NOMO-1 treated with dmso at 0.1 percent for 144 hours (cell line): ENCODE results near the gene ATP2B2.

Experiments
- DNase-seq: peaks from one replicate; lab custom pipeline; 2025; ENCODE audit not compliant: unreplicated experiment; lab: John Stamatoyannopoulos, UW

The ATP2B2 gene

GRCh38 chr3:10495003-10495402 is 10.4 kb downstream of the ATP2B2 start:
- DNase-seq = no peak

- DNase-seq = no peak
Measured at GRCh38 chr3:10494180-10494579, 11.2 kb downstream of the ATP2B2 start.

- DNase-seq = no peak
Measured at GRCh38 chr3:10493202-10493589, 12.2 kb downstream of the ATP2B2 start.

- DNase-seq = no peak
Measured at GRCh38 chr3:10492364-10493201, 12.8 kb downstream of the ATP2B2 start.

GRCh38 chr3:10489746-10490483 is 15.5 kb downstream of the ATP2B2 start:
- no peak for DNase-seq

- DNase-seq = no peak
Measured at GRCh38 chr3:10487988-10488633, 17.3 kb downstream of the ATP2B2 start.

- DNase-seq = no peak
Measured at GRCh38 chr3:10485806-10486205, 19.6 kb downstream of the ATP2B2 start.

- no peak for DNase-seq
Measured at GRCh38 chr3:10485380-10485779, 20.0 kb downstream of the ATP2B2 start.

GRCh38 chr3:10484709-10485108 is 20.7 kb downstream of the ATP2B2 start:
- no peak for DNase-seq

- DNase-seq = no peak
Measured at GRCh38 chr3:10483686-10484345, 21.6 kb downstream of the ATP2B2 start.

GRCh38 chr3:10483364-10483675 is 22.1 kb downstream of the ATP2B2 start:
- DNase-seq = no peak

- no peak for DNase-seq
Measured at GRCh38 chr3:10482631-10483363, 22.6 kb downstream of the ATP2B2 start.

- no peak for DNase-seq
Measured at GRCh38 chr3:10480871-10481378, 24.5 kb downstream of the ATP2B2 start.

GRCh38 chr3:10479311-10479710 is 26.1 kb downstream of the ATP2B2 start:
- no peak for DNase-seq

- no peak for DNase-seq
Measured at GRCh38 chr3:10475983-10476382, 29.4 kb downstream of the ATP2B2 start.

GRCh38 chr3:10474847-10475246 is 30.5 kb downstream of the ATP2B2 start:
- peak; percentile 82 for DNase-seq

GRCh38 chr3:10474275-10474646 is 31.1 kb downstream of the ATP2B2 start:
- no peak for DNase-seq

GRCh38 chr3:10473581-10474274 is 31.7 kb downstream of the ATP2B2 start:
- DNase-seq = no peak

- no peak for DNase-seq
Measured at GRCh38 chr3:10472877-10473440, 32.4 kb downstream of the ATP2B2 start.
